IMR-90 (cell line): ENCODE results near the gene PKP4.

ENCODE experiments used
- BHLHE40 ChIP-seq: fragments of 150-350 bp; IDR thresholded peaks from 2 replicates; pipeline ENCODE4 v1.6.1; 2016; ENCODE audit warnings: mild to moderate bottlenecking, low read depth, low read length
- CEBPB ChIP-seq: IDR thresholded peaks from 2 replicates; pipeline ENCODE4 v1.6.1; 2012; ENCODE audit warnings: low read depth, low read length, improper control_type of control experiment
- FOS ChIP-seq: fragments of 150-350 bp; IDR thresholded peaks from 2 replicates; pipeline ENCODE4 v1.6.1; 2016; ENCODE audit warnings: low read depth, low read length
- MAFK ChIP-seq: IDR thresholded peaks from 2 replicates; pipeline ENCODE4 v1.6.1; 2012; ENCODE audit warnings: low read depth, low read length, improper control_type of control experiment
- MAZ ChIP-seq: IDR thresholded peaks from 2 replicates; pipeline ENCODE4 v1.6.1; 2012; ENCODE audit warnings: low read depth, mild to moderate bottlenecking, low read length, improper control_type of control experiment, moderate library complexity, borderline replicate concordance
- MXI1 ChIP-seq: IDR thresholded peaks from 2 replicates; pipeline ENCODE4 v1.6.1; 2012; ENCODE audit warnings: low read depth, mild to moderate bottlenecking, low read length, moderate library complexity, borderline replicate concordance
- NFE2L2 ChIP-seq: fragments of 150-350 bp; IDR thresholded peaks from 2 replicates; pipeline ENCODE4 v1.6.1; 2016; ENCODE audit warnings: low read depth, mild to moderate bottlenecking, low read length
- POLR2A ChIP-seq: IDR thresholded peaks from 2 replicates; pipeline ENCODE4 v1.6.1; 2012; ENCODE audit warnings: mild to moderate bottlenecking, low read depth, low read length
- RAD21 ChIP-seq: IDR thresholded peaks from 2 replicates; pipeline ENCODE4 v1.6.1; 2012; ENCODE audit warnings: low read length, improper control_type of control experiment
- RFX5 ChIP-seq: IDR thresholded peaks from 2 replicates; pipeline ENCODE4 v1.8.0; 2012; ENCODE audit warnings: low read depth, mild to moderate bottlenecking, low read length, moderate library complexity
- SMC3 ChIP-seq: fragments of 150-350 bp; IDR thresholded peaks from 2 replicates; pipeline ENCODE4 v1.6.1; 2016; ENCODE audit warnings: low read depth, mild to moderate bottlenecking, antibody characterized with exemption, low read length, moderate library complexity
- TF ChIP-seq, protein P1 (sequence below): conservative IDR thresholded peaks from 2 replicates; pipeline ENCODE4 v1.5.1; 2012; ENCODE audit warnings: mild to moderate bottlenecking, low read depth, low read length, improper control_type of control experiment
- TF ChIP-seq, protein P2 (sequence below): fragments of 150-350 bp; IDR thresholded peaks from 2 replicates; pipeline ENCODE4 v1.6.1; 2016; ENCODE audit warnings: low read depth, mild to moderate bottlenecking, low read length, moderate library complexity, borderline replicate concordance
- TF ChIP-seq, protein P3 (sequence below): fragments of 150-350 bp; IDR thresholded peaks from 2 replicates; pipeline ENCODE4 v1.6.1; 2017; ENCODE audit warnings: mild to moderate bottlenecking, antibody characterized with exemption, low read length, low read depth

DNA sequence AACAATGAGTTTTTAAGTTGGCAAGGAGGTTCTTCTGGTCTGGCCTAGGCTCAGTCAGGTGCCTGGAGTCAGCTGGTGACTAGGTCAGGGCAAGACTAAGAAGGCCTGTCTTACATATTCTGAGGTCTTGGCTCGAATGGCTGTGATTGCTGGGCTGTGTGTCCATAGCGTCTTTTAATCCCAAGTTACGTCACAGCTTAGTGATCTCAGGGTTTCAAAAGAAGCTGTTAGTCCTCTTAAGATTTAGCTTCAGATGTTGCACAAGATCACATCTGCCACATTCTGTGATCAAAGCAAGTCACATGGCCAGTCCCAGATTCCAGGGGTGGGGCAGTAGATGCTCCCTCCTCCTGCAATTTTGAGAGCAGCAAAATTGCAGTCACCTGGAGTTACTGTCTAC is 61.3 kb downstream of the PKP4 start:
- TF ChIP-seq, protein P1, sequence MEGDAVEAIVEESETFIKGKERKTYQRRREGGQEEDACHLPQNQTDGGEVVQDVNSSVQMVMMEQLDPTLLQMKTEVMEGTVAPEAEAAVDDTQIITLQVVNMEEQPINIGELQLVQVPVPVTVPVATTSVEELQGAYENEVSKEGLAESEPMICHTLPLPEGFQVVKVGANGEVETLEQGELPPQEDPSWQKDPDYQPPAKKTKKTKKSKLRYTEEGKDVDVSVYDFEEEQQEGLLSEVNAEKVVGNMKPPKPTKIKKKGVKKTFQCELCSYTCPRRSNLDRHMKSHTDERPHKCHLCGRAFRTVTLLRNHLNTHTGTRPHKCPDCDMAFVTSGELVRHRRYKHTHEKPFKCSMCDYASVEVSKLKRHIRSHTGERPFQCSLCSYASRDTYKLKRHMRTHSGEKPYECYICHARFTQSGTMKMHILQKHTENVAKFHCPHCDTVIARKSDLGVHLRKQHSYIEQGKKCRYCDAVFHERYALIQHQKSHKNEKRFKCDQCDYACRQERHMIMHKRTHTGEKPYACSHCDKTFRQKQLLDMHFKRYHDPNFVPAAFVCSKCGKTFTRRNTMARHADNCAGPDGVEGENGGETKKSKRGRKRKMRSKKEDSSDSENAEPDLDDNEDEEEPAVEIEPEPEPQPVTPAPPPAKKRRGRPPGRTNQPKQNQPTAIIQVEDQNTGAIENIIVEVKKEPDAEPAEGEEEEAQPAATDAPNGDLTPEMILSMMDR = no peak
- TF ChIP-seq POLR2A = no peak
- TF ChIP-seq MXI1 = no peak
- TF ChIP-seq CEBPB = peak; percentile 67
- TF ChIP-seq, protein P2, sequence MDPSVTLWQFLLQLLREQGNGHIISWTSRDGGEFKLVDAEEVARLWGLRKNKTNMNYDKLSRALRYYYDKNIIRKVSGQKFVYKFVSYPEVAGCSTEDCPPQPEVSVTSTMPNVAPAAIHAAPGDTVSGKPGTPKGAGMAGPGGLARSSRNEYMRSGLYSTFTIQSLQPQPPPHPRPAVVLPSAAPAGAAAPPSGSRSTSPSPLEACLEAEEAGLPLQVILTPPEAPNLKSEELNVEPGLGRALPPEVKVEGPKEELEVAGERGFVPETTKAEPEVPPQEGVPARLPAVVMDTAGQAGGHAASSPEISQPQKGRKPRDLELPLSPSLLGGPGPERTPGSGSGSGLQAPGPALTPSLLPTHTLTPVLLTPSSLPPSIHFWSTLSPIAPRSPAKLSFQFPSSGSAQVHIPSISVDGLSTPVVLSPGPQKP = no peak
- TF ChIP-seq, protein P3, sequence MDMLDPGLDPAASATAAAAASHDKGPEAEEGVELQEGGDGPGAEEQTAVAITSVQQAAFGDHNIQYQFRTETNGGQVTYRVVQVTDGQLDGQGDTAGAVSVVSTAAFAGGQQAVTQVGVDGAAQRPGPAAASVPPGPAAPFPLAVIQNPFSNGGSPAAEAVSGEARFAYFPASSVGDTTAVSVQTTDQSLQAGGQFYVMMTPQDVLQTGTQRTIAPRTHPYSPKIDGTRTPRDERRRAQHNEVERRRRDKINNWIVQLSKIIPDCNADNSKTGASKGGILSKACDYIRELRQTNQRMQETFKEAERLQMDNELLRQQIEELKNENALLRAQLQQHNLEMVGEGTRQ = no peak
- no peak for TF ChIP-seq RAD21
- no peak for TF ChIP-seq NFE2L2
- no peak for TF ChIP-seq RFX5
- TF ChIP-seq BHLHE40 = no peak
- no peak for TF ChIP-seq MAFK
- TF ChIP-seq SMC3 = no peak
- no peak for TF ChIP-seq FOS
- TF ChIP-seq MAZ = no peak
